ENCODE measurements around the gene HOXB4. TPM values are rescaled to one million over a fixed set of nuclear protein-coding genes. Genes with fewer than 3 reads are reported as not detected.

HOXB4 gene
- total RNA-seq, 1 experiment from 2014 or later: 0.04 TPM

- TF ChIP-seq ZBTB43 (CRISPR knock-in tag; IDR thresholded peaks at IDR 0.05): no peak
- TF ChIP-seq CDX4 (CRISPR knock-in tag; IDR thresholded peaks at IDR 0.05; ENCODE audit: borderline replicate concordance): no peak
- no peak for TF ChIP-seq ZNF138 (CRISPR knock-in tag; conservative IDR thresholded peaks at IDR 0.05)
- TF ChIP-seq EMX1 (CRISPR knock-in tag; IDR thresholded peaks at IDR 0.05): no peak
- TF ChIP-seq ZNF532 (CRISPR knock-in tag; IDR thresholded peaks at IDR 0.05; ENCODE audit: borderline replicate concordance): no peak
- no peak for TF ChIP-seq ATF1 (CRISPR knock-in tag; IDR thresholded peaks at IDR 0.05)
- no peak for TF ChIP-seq TEAD4 (CRISPR knock-in tag; IDR thresholded peaks at IDR 0.05)
- TF ChIP-seq ZNF317 (CRISPR knock-in tag; IDR thresholded peaks at IDR 0.05; ENCODE audit: borderline replicate concordance, low read depth): no peak
Measured at GRCh38 chr17:48561884-48562810, 16.0 kb downstream of the HOXB4 start (continued).

- H3K27me3 Mint-ChIP-seq (ENCODE audit: low read depth): peaks cover 90% of the 10 kb centered on the region; the same call in 1 of the 2 replicates
- DNase-seq (ENCODE audit: low spot score): no peak
- no peaks in the 10 kb centered on the region for H3K36me3 Mint-ChIP-seq
- H3K4me1 Mint-ChIP-seq: peaks cover 32% of the 10 kb centered on the region
- no peaks in the 10 kb centered on the region for H3K9me3 Mint-ChIP-seq
- ATAC-seq: no peak
- CTCF ChIA-PET: interaction anchor here (0.8 to 1.9 kb wide), 5 partner anchors 10 to 535 kb away, joined by 3 to 7 read pairs (median 4); no protein-coding TSS in a partner anchor
- no peak overlapping the region for H3K4me3 Mint-ChIP-seq
- POLR2A ChIA-PET: no interaction called here
- no peak overlapping the region for H3K27ac Mint-ChIP-seq
- TF ChIP-seq MXD4 (CRISPR knock-in tag; IDR thresholded peaks at IDR 0.05; ENCODE audit: borderline replicate concordance) (no peak), ZNF512 (CRISPR knock-in tag; IDR thresholded peaks at IDR 0.05; ENCODE audit: borderline replicate concordance) (no peak), ZNF317 (CRISPR knock-in tag; IDR thresholded peaks at IDR 0.05; ENCODE audit: borderline replicate concordance, low read depth) (no peak), CREM (CRISPR knock-in tag; IDR thresholded peaks at IDR 0.05) (no peak), E2F1 (CRISPR knock-in tag; IDR thresholded peaks at IDR 0.05) (no peak), TP53 (CRISPR knock-in tag; IDR thresholded peaks at IDR 0.05) (no peak), IRF2 (CRISPR knock-in tag; IDR thresholded peaks at IDR 0.05; ENCODE audit: borderline replicate concordance, low read depth) (no peak), ATF1 (CRISPR knock-in tag; IDR thresholded peaks at IDR 0.05) (no peak), ZNF281 (CRISPR knock-in tag; IDR thresholded peaks at IDR 0.05) (no peak), FOXP4 (CRISPR knock-in tag; IDR thresholded peaks at IDR 0.05) (no peak), CREB1 (CRISPR knock-in tag; IDR thresholded peaks at IDR 0.05) (no peak)
Measured at GRCh38 chr17:48559840-48560817, 18.0 kb downstream of the HOXB4 start.
